ENCODE data around the gene PTPRJ. TPM values are rescaled to one million over a fixed set of nuclear protein-coding genes. Genes with fewer than 3 reads are reported as not detected.
"Not testable (repeated sequence)": the region's sequence is repeated elsewhere in the genome, so short reads cannot be mapped to it uniquely, and the experiment has no call there.

The PTPRJ gene
- total RNA-seq, 2 experiments from 2014 or later = 74.3 to 80.5 TPM

GRCh38 chr11:47949001-47949675, 31.2 kb upstream of the PTPRJ start:
- DNase-seq, H3K4me3 Mint-ChIP-seq: not testable (repeated sequence)
- CTCF ChIA-PET = interaction anchor here (0.6 to 1.4 kb wide), 2 partner anchors 12 to 154 kb away, joined by 3 read pairs; no protein-coding TSS in a partner anchor

GRCh38 chr11:47950396-47950795, 30.0 kb upstream of the PTPRJ start:
- DNase-seq (peak; percentile 89), ATAC-seq (peak; percentile 97)
- Mint-ChIP-seq H3K4me3 (peak overlapping the region; percentile 53), H3K4me1 (peaks cover 48% of the 10 kb centered on the region), H3K27ac (peak overlapping the region; percentile 94), H3K36me3 (peaks cover 1% of the 10 kb centered on the region), H3K9me3 (ENCODE audit: low read depth) (no peaks in the 10 kb centered on the region), H3K27me3 (no peaks in the 10 kb centered on the region)
- CTCF ChIA-PET = interaction anchor here (0.7 to 1.0 kb wide), 4 partner anchors 11 to 165 kb away, joined by 3 to 6 read pairs (median 4); no protein-coding TSS in a partner anchor

More at GRCh38 chr11:47949001-47949675, 31.2 kb upstream of the PTPRJ start:
- ATAC-seq; H3K27me3 Mint-ChIP-seq; H3K36me3 Mint-ChIP-seq; H3K9me3 Mint-ChIP-seq (ENCODE audit: low read depth): not testable (repeated sequence)
- Mint-ChIP-seq H3K4me1 (peaks cover 41% of the 10 kb centered on the region), H3K27ac (peak overlapping the region; percentile 62)

- not testable (repeated sequence) for ATAC-seq
These were observed 28.9 kb upstream of the PTPRJ start for GRCh38 chr11:47951504-47951903.

GRCh38 chr11:47955061-47955755, 25.2 kb upstream of the PTPRJ start:
- Mint-ChIP-seq H3K36me3 (peaks cover 1% of the 10 kb centered on the region), H3K9me3 (ENCODE audit: low read depth) (no peaks in the 10 kb centered on the region), H3K4me3 (no peak overlapping the region), H3K4me1 (peaks cover 24% of the 10 kb centered on the region), H3K27ac (peak overlapping the region; percentile 62), H3K27me3 (no peaks in the 10 kb centered on the region)
- DNase-seq (no peak), ATAC-seq (no peak)
- CTCF ChIA-PET = interaction anchor here (0.6 to 3.8 kb wide), 12 partner anchors 10 to 154 kb away, joined by 3 to 15 read pairs (median 4); no protein-coding TSS in a partner anchor

More at GRCh38 chr11:47951504-47951903, 28.9 kb upstream of the PTPRJ start:
- H3K9me3 Mint-ChIP-seq (ENCODE audit: low read depth); H3K27me3 Mint-ChIP-seq; H3K36me3 Mint-ChIP-seq; DNase-seq; CTCF ChIA-PET; H3K4me3 Mint-ChIP-seq: not testable (repeated sequence)
- peak overlapping the region; percentile 56 for H3K27ac Mint-ChIP-seq
- peaks cover 48% of the 10 kb centered on the region for H3K4me1 Mint-ChIP-seq

- Mint-ChIP-seq H3K27ac (no peak overlapping the region), H3K27me3 (no peaks in the 10 kb centered on the region), H3K9me3 (ENCODE audit: low read depth) (no peaks in the 10 kb centered on the region), H3K4me3 (no peak overlapping the region), H3K36me3 (no peaks in the 10 kb centered on the region), H3K4me1 (peaks cover 10% of the 10 kb centered on the region)
- no peak for DNase-seq
- ATAC-seq = no peak
- CTCF ChIA-PET = no interaction called here
These were observed 20.3 kb upstream of the PTPRJ start for GRCh38 chr11:47960015-47960414.

GRCh38 chr11:47961383-47961782, 19.0 kb upstream of the PTPRJ start:
- Mint-ChIP-seq H3K4me1 (peaks cover 2% of the 10 kb centered on the region), H3K9me3 (ENCODE audit: low read depth) (no peaks in the 10 kb centered on the region), H3K4me3 (no peak overlapping the region), H3K36me3 (no peaks in the 10 kb centered on the region), H3K27ac (no peak overlapping the region), H3K27me3 (no peaks in the 10 kb centered on the region)
- CTCF ChIA-PET = interaction anchor here (0.5 to 1.4 kb wide), 4 partner anchors 11 to 148 kb away, joined by 3 read pairs; no protein-coding TSS in a partner anchor
- DNase-seq (no peak), ATAC-seq (no peak)

- ATAC-seq = no peak
- no peaks in the 10 kb centered on the region for H3K36me3 Mint-ChIP-seq
These were observed 15.8 kb upstream of the PTPRJ start for GRCh38 chr11:47964546-47964945.

GRCh38 chr11:47967577-47968525, 12.5 kb upstream of the PTPRJ start:
- Mint-ChIP-seq H3K36me3 (no peaks in the 10 kb centered on the region), H3K9me3 (ENCODE audit: low read depth) (no peaks in the 10 kb centered on the region), H3K27me3 (no peaks in the 10 kb centered on the region), H3K27ac (no peak overlapping the region), H3K4me3 (no peak overlapping the region), H3K4me1 (no peaks in the 10 kb centered on the region)
- no peak for ATAC-seq
- DNase-seq = no peak
- CTCF ChIA-PET = interaction anchor here (1.0 to 1.6 kb wide), 3 partner anchors 11 to 141 kb away, joined by 3 to 4 read pairs (median 4); no protein-coding TSS in a partner anchor

More at GRCh38 chr11:47964546-47964945, 15.8 kb upstream of the PTPRJ start:
- Mint-ChIP-seq H3K27me3 (no peaks in the 10 kb centered on the region), H3K27ac (no peak overlapping the region), H3K4me1 (peaks cover 2% of the 10 kb centered on the region), H3K4me3 (no peak overlapping the region), H3K9me3 (ENCODE audit: low read depth) (no peaks in the 10 kb centered on the region)
- CTCF ChIA-PET = interaction anchor here (0.8 to 2.6 kb wide), 7 partner anchors 9 to 145 kb away, joined by 3 to 10 read pairs (median 5); no protein-coding TSS in a partner anchor
- no peak for DNase-seq

- no peaks in the 10 kb centered on the region for H3K9me3 Mint-ChIP-seq (ENCODE audit: low read depth)
- CTCF ChIA-PET = interaction anchor here (1.4 to 3.1 kb wide), 3 partner anchors 9 to 88 kb away, joined by 4 to 8 read pairs (median 5); no protein-coding TSS in a partner anchor
These were observed 11.0 kb upstream of the PTPRJ start for GRCh38 chr11:47969401-47969800.

GRCh38 chr11:47971501-47971900, 8.9 kb upstream of the PTPRJ start:
- Mint-ChIP-seq H3K4me3 (no peak overlapping the region), H3K36me3 (no peaks in the 10 kb centered on the region), H3K27me3 (no peaks in the 10 kb centered on the region), H3K9me3 (ENCODE audit: low read depth) (no peaks in the 10 kb centered on the region), H3K4me1 (peaks cover 8% of the 10 kb centered on the region), H3K27ac (no peak overlapping the region)
- ATAC-seq = no peak
- CTCF ChIA-PET = interaction anchor here (3.1 kb wide), 1 partner anchor 16 kb away, joined by 8 read pairs; no protein-coding TSS in a partner anchor
- DNase-seq = no peak

More at GRCh38 chr11:47969401-47969800, 11.0 kb upstream of the PTPRJ start:
- DNase-seq (no peak), ATAC-seq (no peak)
- H3K27me3 Mint-ChIP-seq = no peaks in the 10 kb centered on the region
- H3K4me1 Mint-ChIP-seq = peaks cover 5% of the 10 kb centered on the region
- H3K27ac Mint-ChIP-seq = no peak overlapping the region
- H3K36me3 Mint-ChIP-seq = no peaks in the 10 kb centered on the region
- no peak overlapping the region for H3K4me3 Mint-ChIP-seq

GRCh38 chr11:47973173-47973572, 7.2 kb upstream of the PTPRJ start:
- H3K4me3 Mint-ChIP-seq = no peak overlapping the region
- H3K27me3 Mint-ChIP-seq = no peaks in the 10 kb centered on the region
- no peaks in the 10 kb centered on the region for H3K9me3 Mint-ChIP-seq (ENCODE audit: low read depth)
- peaks cover 8% of the 10 kb centered on the region for H3K4me1 Mint-ChIP-seq
- H3K27ac Mint-ChIP-seq = no peak overlapping the region
- ATAC-seq = no peak
- H3K36me3 Mint-ChIP-seq = no peaks in the 10 kb centered on the region
- CTCF ChIA-PET = no interaction called here
- no peak for DNase-seq

- Mint-ChIP-seq H3K4me3 (no peak overlapping the region), H3K4me1 (peaks cover 15% of the 10 kb centered on the region), H3K9me3 (ENCODE audit: low read depth) (no peaks in the 10 kb centered on the region), H3K27ac (no peak overlapping the region), H3K27me3 (peaks cover 8% of the 10 kb centered on the region), H3K36me3 (peaks cover 4% of the 10 kb centered on the region)
- ATAC-seq (no peak), DNase-seq (no peak)
- CTCF ChIA-PET = interaction anchor here (0.7 to 1.8 kb wide), 4 partner anchors 22 to 385 kb away, joined by 3 to 9 read pairs (median 3); no protein-coding TSS in a partner anchor
These were observed 3.4 kb upstream of the PTPRJ start for GRCh38 chr11:47976931-47977330.

Data from activated CD8-positive, alpha-beta memory T cell treated with anti-CD3 and anti-CD28 coated beads, Interleukin-2, amount 10 ng/mL, durations not matched to agents 7 days and 5 days (primary cell).